Activated T-cell treated with anti-CD3 and anti-CD28 coated beads, Interleukin-2, amount 50 U/mL, for 1 hour (primary cell): Measurements from ENCODE around the gene STK17A.

ENCODE experiments used
- DNase-seq: peaks from one replicate; pipeline ENCODE4 v3.0.0-alpha.2; 2020

The STK17A gene

GRCh38 chr7:43582503-43583423 is at the start of gene STK17A:
Gene STK17A (plus strand): TSS chr7:43583108. CDS start chr7:43583244, 136 bp downstream.
- peak; percentile 97 for DNase-seq

DNA sequence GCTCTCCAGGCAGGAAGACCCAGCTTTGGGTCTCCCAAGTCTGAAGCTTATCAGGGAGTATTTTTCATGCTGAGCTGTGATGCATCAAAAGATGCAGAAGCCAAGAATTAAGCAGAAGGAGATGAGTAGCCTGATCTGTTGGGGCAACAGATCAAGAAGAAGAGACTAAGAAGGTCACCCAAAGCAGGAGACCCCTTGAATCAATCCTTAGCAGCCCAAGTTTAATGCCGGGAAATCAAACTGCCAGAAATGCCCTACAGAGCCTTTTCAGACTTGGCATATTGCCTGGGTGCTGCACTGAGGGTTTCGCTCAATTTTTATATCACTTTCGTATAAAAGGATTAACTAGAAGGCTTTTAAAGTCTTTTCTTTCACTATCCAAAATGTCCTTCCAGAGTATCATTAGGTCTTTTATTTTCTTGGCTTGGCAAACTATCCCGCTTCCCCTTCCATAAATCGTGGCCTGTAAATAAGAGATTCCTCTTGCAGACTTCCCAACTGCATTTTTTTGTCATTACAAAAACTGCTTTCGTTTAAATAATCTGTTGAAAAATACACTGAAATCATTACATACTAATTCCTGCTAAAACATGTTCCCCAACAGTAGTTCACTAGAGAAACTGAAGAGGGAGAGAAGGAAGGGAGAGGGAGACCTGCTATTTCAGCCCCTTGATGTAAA is 49.0 kb upstream of the STK17A start:
- DNase-seq = no peak

DNA sequence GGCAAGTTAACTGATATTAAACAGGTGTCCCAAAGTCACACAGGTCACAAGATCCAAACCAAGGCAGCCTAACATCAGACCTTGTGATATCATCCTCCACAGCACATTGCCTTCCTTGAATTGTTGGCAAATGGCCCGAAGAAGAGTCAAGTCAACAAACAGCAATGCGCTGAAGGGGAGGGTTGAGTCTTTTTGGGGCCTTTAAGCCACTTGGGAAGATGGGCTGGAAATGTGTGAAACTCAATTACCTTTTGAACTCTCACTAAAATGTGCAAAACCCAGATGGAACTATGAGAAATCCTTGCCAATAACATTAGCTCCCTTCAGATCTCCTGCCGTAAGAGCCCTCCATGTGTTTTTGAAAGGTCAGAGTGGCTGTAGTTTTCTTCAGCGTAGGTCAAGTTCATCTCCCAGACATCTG is 47.9 kb upstream of the STK17A start:
- DNase-seq = no peak

DNA sequence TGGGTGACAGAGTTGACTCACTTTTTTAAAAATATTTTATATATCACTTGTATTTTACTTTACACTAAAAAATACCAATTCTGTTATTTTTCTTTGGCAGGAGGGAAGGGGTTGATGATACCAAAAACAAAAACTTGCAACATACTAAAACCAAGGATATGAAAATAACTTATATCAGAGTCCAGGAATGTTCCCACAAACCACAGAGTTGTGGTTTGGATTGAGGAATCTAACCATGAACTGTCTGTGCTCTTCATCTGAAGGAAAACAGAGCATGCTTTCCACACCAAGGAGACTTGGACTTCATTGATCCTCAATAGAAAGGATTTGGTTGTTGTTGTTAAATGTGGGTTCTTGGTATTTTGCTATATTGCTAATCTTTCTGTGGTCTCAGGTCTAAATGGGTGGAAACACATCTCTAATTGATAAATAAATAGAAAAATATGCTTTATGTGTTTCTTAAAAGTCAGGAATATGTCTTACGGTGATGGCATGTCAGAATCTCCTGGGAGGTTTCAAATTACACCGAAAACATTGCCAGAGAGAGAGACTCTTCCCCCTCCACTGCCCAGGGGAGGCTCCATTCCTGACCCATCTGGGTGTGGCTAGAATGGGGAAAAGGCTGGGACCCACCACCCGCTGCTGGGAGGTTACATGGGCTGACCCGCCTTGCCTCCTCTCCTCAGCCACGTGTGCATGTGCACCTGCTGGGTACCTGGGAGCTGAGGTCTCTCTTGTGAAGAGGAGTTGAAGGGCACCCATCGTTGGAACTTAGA is 46.9 kb upstream of the STK17A start:
- DNase-seq = no peak

GRCh38 chr7:43536773-43537172 is 46.1 kb upstream of the STK17A start:
- no peak for DNase-seq

DNA sequence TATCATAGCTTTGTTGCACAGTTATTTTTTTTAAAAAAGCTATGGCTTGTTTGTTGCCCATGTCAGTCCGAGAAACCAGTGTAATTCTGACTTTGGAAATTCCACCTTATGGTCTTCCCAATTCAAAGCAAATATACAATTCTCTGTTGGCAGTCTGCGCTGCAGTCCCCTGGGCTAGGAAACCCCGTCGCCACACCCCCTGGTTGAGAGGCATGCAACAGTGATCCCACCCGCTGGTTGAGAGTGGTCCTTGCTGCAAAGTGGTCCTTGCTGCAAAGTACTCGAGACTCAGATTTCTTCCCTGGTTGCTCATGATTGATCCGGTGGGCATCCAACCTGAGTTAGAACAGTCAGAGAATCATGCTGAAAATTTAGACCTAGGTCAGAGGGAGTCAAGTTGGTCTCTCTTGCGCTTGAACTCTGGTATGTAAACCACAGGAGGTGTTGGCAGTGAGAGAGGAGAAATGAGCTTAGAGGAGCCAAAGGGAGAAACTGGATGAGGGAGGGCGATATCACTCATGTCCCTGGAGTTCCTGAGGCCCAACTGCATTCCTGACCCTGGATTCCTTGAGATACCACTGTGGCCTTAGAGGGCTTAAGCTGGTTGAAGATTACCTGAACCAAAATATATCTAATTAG is 45.0 kb upstream of the STK17A start:
- no peak for DNase-seq

DNA sequence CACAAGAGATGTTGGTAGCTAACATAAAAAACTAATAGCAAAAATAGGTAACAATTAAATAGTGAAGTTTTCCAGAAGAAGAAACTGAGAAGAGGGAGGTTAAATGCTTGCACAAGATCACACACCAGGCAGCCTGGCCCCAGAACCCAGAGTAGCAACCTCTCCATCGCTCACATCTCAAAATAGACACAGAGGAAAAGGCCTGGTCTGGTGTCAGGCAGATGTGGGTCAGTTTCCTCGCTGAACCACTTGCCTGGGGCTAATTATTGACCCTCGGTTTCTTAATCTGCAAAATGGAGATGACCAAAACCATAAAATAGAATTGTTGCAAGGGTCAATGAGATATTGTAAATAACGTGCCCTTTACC is 44.5 kb upstream of the STK17A start:
- DNase-seq = no peak

DNA sequence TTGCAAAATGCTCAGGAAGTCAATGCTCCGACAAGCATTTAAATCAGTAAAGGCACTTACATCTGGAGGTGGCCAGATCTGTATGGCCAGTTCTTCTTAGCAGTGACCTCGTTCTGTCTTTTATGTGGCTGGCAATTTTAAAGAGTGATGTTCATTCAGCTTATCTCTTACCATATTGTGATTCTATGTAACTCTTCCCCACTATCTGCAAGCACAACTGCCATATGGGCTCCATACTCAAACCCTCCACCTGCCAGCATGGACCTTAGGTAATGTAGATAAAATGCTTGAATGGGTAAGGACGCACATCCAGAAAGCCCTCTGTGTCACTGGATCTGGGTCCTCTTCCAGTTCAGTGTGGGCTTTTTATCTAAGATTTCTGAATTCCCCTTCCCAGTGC is 42.4 kb upstream of the STK17A start:
- DNase-seq = no peak

DNA sequence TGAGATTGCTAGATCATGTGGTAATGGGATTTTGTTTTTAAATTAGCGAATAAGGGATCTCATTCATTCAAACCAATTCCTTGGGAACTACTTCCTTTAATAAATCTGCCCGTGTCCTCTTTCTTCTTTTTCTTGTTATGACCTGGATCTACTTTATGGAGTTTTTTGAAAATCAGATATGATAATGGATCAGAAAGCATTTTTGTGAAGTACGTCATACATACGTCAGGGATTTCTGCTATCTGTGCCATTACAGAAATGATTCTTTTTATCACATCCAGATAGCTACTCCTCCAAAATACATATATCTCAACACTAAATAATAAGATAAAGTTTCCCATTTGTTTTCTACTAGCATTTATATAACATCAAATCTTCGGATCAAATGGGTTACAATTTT is 40.2 kb upstream of the STK17A start:
- DNase-seq = no peak

- no peak for DNase-seq
Observed at GRCh38 chr7:43546231-43546630, 36.7 kb upstream of the STK17A start.

DNA sequence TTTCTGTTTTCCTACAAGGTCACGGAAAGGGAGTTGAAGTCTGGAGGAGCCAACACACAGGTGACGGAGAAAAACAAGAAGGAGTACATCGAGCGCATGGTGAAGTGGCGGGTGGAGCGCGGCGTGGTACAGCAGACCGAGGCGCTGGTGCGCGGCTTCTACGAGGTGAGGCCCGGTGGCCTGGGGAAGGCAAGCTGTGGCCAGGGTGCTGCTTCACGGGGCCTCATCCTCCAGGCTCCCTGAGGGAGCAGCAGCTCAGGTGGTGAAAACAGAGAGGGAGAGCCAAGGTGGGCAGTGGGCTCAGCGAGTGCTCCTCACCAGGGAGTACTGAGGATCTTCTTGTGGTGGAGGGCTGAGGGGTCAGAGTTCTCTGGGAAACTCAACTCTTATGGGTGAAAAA is 32.5 kb upstream of the STK17A start:
- DNase-seq = no peak

DNA sequence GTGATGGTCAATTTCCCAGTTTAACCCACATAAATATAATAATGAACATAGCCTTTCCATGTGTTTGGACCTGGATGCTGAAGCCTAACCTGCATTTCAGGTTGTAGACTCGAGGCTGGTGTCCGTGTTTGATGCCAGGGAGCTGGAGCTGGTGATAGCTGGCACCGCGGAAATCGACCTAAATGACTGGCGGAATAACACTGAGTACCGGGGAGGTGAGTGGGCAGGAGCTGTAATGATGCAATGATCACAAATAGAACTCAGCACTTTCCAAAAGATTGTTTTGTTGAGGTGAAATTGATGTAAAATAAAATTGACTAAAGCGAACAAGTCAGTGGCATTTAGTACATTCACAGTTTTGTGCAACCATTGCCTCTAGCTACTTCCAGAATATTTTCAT is 30.8 kb upstream of the STK17A start:
- DNase-seq = no peak

GRCh38 chr7:43553999-43554398 is 28.9 kb upstream of the STK17A start:
- peak; percentile 33 for DNase-seq

DNA sequence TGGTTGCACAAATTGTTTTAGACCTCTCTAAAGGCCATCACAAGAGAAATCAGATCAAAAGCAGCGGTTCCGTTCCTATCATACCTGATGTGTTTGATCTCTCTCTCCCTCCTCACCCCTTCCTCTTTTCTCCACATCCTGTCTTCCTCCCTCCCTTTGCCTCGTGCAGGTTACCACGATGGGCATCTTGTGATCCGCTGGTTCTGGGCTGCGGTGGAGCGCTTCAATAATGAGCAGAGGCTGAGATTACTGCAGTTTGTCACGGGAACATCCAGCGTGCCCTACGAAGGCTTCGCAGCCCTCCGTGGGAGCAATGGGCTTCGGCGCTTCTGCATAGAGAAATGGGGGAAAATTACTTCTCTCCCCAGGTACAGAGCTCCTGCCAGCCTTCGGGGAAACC is 28.5 kb upstream of the STK17A start:
- DNase-seq = peak; percentile 27

DNA sequence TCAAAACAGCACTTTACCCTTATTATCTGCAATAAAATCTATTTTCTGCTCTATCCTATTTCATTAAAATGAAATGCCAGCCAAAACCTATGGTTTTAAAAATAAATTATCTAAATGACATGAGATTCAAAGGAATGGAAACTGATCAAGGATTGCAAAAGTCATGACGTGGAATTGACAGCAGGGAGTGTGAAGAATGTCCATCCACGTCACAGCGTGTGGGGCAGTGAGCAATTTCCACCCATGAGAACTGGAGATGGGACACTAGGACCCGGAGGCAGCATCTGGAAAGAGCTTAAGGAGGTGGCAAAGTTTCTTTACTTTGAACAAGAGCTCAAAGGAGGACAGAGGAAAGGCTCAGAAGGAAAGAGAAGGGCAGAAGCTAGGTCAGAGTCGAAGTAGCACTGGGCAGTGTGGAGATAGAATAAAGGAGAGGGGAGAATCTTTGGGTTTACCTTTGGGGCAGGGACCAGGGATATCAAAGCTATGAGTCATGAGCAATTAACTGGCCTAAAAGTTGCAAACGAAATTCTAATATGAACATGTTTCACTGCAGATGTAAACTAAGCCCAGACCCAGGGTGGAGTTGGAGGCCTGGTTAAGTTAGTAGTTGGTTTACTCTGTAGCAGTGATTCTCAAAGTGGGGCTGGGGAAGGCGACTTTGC is 24.9 kb upstream of the STK17A start:
- no peak for DNase-seq

DNA sequence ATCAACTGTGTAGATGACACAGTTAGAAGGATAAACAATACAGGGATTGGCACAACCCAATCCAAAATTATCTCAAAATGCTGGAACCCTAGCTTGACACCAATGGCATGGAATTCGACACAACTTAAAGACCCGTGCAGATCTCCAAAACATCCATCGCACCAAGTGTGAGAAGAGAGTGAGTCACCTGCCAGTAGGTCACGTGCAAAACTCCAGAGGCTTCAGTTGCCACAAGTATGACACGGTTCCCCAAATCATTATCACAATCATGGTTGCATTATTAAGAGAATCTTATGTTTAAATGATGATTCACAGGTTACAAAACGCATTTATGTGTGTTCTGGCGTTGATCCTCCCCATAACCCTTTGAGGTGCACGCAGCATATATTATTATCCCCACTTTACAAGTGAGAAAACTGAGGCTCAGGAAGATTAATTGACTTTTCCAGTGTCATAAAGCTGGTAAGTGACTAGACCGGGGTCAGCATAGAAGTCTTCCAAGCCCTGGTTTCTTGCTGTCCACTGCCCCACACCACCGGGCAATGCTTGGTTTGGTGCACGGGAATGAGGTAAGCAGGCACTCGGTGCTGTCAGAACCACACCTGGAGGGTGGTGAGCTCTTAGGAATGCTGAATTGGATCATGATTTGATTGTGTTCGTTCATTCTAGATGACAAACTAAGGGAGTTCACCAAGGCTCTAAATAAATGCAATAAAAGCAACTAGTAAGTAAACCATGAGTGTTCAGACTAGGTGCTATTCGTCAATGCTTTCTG is 23.6 kb upstream of the STK17A start:
- DNase-seq = no peak

DNA sequence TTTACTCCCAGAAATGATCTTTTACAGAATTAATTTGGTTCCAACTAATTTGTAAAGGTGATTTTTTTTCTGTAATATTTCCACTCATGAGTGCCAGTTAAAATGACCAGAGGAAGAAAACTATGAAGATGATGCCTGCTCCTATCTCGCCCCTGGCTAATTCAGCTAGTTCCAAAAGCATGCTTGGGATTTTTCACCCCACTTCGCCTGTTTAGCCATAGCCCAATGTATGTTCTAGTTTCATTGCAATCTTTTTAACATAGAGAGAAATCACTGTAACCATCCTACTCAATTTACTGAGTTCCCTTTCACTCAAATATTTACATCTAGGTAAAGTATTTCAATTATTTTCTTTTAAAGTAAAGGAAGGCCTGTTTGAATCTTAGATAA is 23.0 kb upstream of the STK17A start:
- DNase-seq = no peak

- DNase-seq = no peak
Observed at GRCh38 chr7:43560742-43561330, 22.1 kb upstream of the STK17A start.

- no peak for DNase-seq
Observed at GRCh38 chr7:43562383-43562782, 20.5 kb upstream of the STK17A start.

- no peak for DNase-seq
Observed at GRCh38 chr7:43565786-43566185, 17.1 kb upstream of the STK17A start.

DNA sequence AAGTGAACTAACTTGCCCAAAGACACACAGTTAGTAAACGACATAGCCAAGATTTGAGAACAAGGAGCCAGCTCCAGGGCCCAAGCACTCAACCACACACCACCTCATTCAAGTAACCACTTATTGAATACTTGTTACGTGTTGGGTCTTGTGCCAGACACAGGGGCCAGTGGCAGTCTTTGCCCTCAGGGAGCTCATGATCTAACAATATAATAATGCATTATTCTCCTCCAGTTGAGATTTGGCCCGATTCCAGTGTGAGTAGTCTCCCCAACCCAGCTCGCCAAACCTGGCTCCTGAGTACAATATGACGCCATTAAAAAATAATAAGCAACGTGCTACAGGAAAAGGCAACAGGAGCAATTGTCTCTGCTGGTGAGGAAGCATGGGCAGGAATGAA is 14.4 kb upstream of the STK17A start:
- no peak for DNase-seq
